Spleen (tissue), 7 donors: ENCODE data around the gene MOGAT3.

Source experiments
- CTCF ChIP-seq, 11 experiments: fragments of 200-600 bp in 7 of 11; fragments of 450-650 bp in 4 of 11; sonication (generic) in 4 of 11; IDR thresholded peaks in 8 of 11; conservative IDR thresholded peaks in 3 of 11; 1 replicate in 7 of 11; 2 replicates in 4 of 11; pipeline versions ENCODE4 v1.4.0 to v1.8.0; 2016 to 2021; ENCODE audit warnings: antibody characterized with exemption in 11 of 11, inconsistent platforms in 4 of 11, mild to moderate bottlenecking in 1 of 11
- POLR2A ChIP-seq, 3 donors: fragments of 450-650 bp; IDR thresholded peaks; one replicate each; pipeline ENCODE4 v1.5.1; 2017; ENCODE audit warnings: antibody characterized with exemption in 3 of 3, mild to moderate bottlenecking in 1 of 3
- POLR2AphosphoS5 ChIP-seq, 3 donors: sonication (generic); formaldehyde crosslinking; IDR thresholded peaks; one replicate each; pipeline ENCODE4 v1.5.1; 2017; ENCODE audit warnings: antibody characterized with exemption in 3 of 3
- donor health status: DM: no; HTN: no; CAD: no; lungs with moderate emphysema.
- donor health status: DM: no; HTN: no; CAD: no.
- donor health status: DM: no; HTN: no; CAD: no.

GRCh38 chr7:101179117-101179516, 21.7 kb downstream of the MOGAT3 start:
- TF ChIP-seq CTCF (IDR thresholded peaks at IDR 0.05 in 8 of 11, conservative IDR thresholded peaks at IDR 0.05 in 3 of 11) (no peak), POLR2A (IDR thresholded peaks at IDR 0.05) (no peak), POLR2AphosphoS5 (IDR thresholded peaks at IDR 0.05) (no peak)
